Measurements from ENCODE around the gene CCNJL. TPM values are rescaled to one million over a fixed set of nuclear protein-coding genes. Genes with fewer than 3 reads are reported as not detected.

The CCNJL gene
- total RNA-seq, 4 donors from 2014 or later: under 0.01 to 5.8 (median 2.6) TPM; not detected in 1

- H3K9me3 ChIP-seq: no peaks in the 10 kb centered on the region
- no peaks in the 10 kb centered on the region for H3K4me1 ChIP-seq
- no peak overlapping the region for H3K27ac ChIP-seq
- no peak for DNase-seq
- H3K36me3 ChIP-seq: no peaks in the 10 kb centered on the region
- TF ChIP-seq POLR2A (IDR thresholded peaks at IDR 0.05): no peak
- no peak for TF ChIP-seq CTCF (IDR thresholded peaks at IDR 0.05)
- H3K27me3 ChIP-seq: no peaks in the 10 kb centered on the region
- intact Hi-C loops (cut with DNase I; ENCODE audit: low total_unique reads): no loop called here
- H3K4me3 ChIP-seq: no peak overlapping the region
Observed at GRCh38 chr5:160260881-160261815, 51.2 kb downstream of the CCNJL start.

GRCh38 chr5:160260006-160260775 is 52.2 kb downstream of the CCNJL start:
- no peak for TF ChIP-seq POLR2A (IDR thresholded peaks at IDR 0.05)
- TF ChIP-seq CTCF (IDR thresholded peaks at IDR 0.05): no peak
- H3K27ac ChIP-seq: no peak overlapping the region
- no peaks in the 10 kb centered on the region for H3K36me3 ChIP-seq
- H3K4me3 ChIP-seq: no peak overlapping the region
- no peak for DNase-seq
- no peaks in the 10 kb centered on the region for H3K9me3 ChIP-seq
- H3K27me3 ChIP-seq: no peaks in the 10 kb centered on the region
- no peaks in the 10 kb centered on the region for H3K4me1 ChIP-seq
- intact Hi-C loops (cut with DNase I; ENCODE audit: low total_unique reads): no loop called here

- Histone ChIP-seq H3K4me3 (no peak overlapping the region), H3K9me3 (no peaks in the 10 kb centered on the region), H3K4me1 (no peaks in the 10 kb centered on the region), H3K27me3 (no peaks in the 10 kb centered on the region), H3K36me3 (no peaks in the 10 kb centered on the region), H3K27ac (no peak overlapping the region)
- no peak for DNase-seq
- TF ChIP-seq CTCF (IDR thresholded peaks at IDR 0.05) (no peak), POLR2A (IDR thresholded peaks at IDR 0.05) (no peak)
- intact Hi-C loops (cut with DNase I; ENCODE audit: low total_unique reads): no loop called here
Observed at GRCh38 chr5:160259341-160259740, 53.0 kb downstream of the CCNJL start.

- TF ChIP-seq POLR2A (IDR thresholded peaks at IDR 0.05): no peak
- TF ChIP-seq CTCF (IDR thresholded peaks at IDR 0.05): no peak
- Histone ChIP-seq H3K9me3 (no peaks in the 10 kb centered on the region), H3K4me1 (no peaks in the 10 kb centered on the region), H3K36me3 (no peaks in the 10 kb centered on the region), H3K27ac (no peak overlapping the region), H3K4me3 (no peak overlapping the region), H3K27me3 (no peaks in the 10 kb centered on the region)
- intact Hi-C loops (cut with DNase I; ENCODE audit: low total_unique reads): no loop called here
- no peak for DNase-seq
Observed at GRCh38 chr5:160254706-160255105, 57.7 kb downstream of the CCNJL start.

GRCh38 chr5:160253441-160253840 is 58.9 kb downstream of the CCNJL start:
- no peaks in the 10 kb centered on the region for H3K9me3 ChIP-seq
- no peaks in the 10 kb centered on the region for H3K4me1 ChIP-seq
- no peak for DNase-seq
- no peak overlapping the region for H3K27ac ChIP-seq
- H3K4me3 ChIP-seq: no peak overlapping the region
- H3K36me3 ChIP-seq: no peaks in the 10 kb centered on the region
- intact Hi-C loops (cut with DNase I; ENCODE audit: low total_unique reads): no loop called here
- TF ChIP-seq POLR2A (IDR thresholded peaks at IDR 0.05) (no peak), CTCF (IDR thresholded peaks at IDR 0.05) (no peak)
- no peaks in the 10 kb centered on the region for H3K27me3 ChIP-seq

Data from uterus (tissue), 4 donors.